Activated naive CD8-positive, alpha-beta T cell treated with anti-CD3 and anti-CD28 coated beads, Interleukin-2, amount 10 ng/mL, durations not matched to agents 7 days and 5 days (primary cell): ENCODE measurements around the gene PLSCR4. TPM values are rescaled to one million over a fixed set of nuclear protein-coding genes. Genes with fewer than 3 reads are reported as not detected.

Experiments
- total RNA-seq, 2 experiments: library from RNA; stranded (reverse); gene quantifications; one replicate each; pipeline ENCODE4 v1.2.3, GENCODE V29; 2021

Gene PLSCR4
- total RNA-seq, 2 experiments from 2014 or later: not detected

Other genes starting within 250 kb of the PLSCR4 start
- gene PLOD2, start 89.9 kb downstream of the PLSCR4 start, total RNA-seq: under 1 TPM; 0.14 to 0.42 TPM
- not detected for gene PLSCR2, start 218.5 kb upstream of the PLSCR4 start, total RNA-seq